ENCODE data around the gene SORBS2.

DNA sequence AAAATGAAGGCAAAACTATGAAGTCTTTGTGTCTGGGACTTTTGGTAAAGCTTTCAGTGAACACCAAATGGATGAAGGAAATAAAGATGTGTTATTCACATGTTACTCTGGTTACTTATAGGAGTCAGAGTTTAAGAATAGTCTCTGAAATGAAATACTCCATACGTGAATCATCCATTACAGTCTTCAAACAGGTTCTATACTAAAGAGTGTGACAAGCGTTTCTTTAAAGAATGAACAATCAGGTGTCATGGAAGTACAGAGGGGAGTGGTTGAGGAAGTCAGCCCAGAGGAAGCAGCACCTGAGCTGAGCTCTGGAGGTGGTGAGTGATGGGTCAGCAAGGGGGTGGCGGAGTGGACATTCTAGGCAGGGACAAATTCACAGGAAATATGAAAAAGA lies 41.8 kb upstream of the SORBS2 start:
- TF ChIP-seq POLR2A (IDR thresholded peaks at IDR 0.05): no peak
- TF ChIP-seq, protein P1, sequence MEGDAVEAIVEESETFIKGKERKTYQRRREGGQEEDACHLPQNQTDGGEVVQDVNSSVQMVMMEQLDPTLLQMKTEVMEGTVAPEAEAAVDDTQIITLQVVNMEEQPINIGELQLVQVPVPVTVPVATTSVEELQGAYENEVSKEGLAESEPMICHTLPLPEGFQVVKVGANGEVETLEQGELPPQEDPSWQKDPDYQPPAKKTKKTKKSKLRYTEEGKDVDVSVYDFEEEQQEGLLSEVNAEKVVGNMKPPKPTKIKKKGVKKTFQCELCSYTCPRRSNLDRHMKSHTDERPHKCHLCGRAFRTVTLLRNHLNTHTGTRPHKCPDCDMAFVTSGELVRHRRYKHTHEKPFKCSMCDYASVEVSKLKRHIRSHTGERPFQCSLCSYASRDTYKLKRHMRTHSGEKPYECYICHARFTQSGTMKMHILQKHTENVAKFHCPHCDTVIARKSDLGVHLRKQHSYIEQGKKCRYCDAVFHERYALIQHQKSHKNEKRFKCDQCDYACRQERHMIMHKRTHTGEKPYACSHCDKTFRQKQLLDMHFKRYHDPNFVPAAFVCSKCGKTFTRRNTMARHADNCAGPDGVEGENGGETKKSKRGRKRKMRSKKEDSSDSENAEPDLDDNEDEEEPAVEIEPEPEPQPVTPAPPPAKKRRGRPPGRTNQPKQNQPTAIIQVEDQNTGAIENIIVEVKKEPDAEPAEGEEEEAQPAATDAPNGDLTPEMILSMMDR (IDR thresholded peaks at IDR 0.05): no peak
